Measurements from ENCODE around the gene PALM2AKAP2. TPM values are rescaled to one million over a fixed set of nuclear protein-coding genes. Genes with fewer than 3 reads are reported as not detected.

PALM2AKAP2 gene
- total RNA-seq, 1 donor from 2014 or later = not detected

DNA sequence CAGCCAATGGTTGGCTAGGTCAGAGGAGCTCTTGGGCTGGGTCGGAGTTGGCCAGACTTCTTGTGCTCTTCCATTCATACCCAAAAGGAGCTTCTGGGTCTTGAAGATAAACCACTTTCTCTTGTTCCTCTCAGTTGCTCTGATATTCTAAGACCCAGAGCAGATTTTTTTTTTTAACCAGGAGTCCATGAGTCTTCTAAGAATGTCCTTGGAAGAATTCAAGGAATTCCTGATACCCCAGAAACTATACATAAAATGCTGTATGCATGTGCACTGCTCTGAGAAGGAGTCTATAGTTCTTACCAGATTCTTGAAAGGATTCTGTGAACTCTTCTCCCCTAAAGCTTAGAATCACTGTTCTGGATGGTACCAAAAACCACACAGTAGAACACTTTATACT lies 9.9 kb upstream of the PALM2AKAP2 start:
- no peaks in the 10 kb centered on the region for H3K36me3 Mint-ChIP-seq (ENCODE audit: low read depth)
- no peak for DNase-seq
- H3K9me3 Mint-ChIP-seq = no peaks in the 10 kb centered on the region
- no peak for ATAC-seq (ENCODE audit: low read depth)
- no peaks in the 10 kb centered on the region for H3K4me1 Mint-ChIP-seq
- TF ChIP-seq, protein P1, sequence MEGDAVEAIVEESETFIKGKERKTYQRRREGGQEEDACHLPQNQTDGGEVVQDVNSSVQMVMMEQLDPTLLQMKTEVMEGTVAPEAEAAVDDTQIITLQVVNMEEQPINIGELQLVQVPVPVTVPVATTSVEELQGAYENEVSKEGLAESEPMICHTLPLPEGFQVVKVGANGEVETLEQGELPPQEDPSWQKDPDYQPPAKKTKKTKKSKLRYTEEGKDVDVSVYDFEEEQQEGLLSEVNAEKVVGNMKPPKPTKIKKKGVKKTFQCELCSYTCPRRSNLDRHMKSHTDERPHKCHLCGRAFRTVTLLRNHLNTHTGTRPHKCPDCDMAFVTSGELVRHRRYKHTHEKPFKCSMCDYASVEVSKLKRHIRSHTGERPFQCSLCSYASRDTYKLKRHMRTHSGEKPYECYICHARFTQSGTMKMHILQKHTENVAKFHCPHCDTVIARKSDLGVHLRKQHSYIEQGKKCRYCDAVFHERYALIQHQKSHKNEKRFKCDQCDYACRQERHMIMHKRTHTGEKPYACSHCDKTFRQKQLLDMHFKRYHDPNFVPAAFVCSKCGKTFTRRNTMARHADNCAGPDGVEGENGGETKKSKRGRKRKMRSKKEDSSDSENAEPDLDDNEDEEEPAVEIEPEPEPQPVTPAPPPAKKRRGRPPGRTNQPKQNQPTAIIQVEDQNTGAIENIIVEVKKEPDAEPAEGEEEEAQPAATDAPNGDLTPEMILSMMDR (IDR thresholded peaks at IDR 0.05) = no peak
- no peak overlapping the region for H3K4me3 Mint-ChIP-seq
- CTCF ChIA-PET = no interaction called here
- intact Hi-C loops (cut with micrococcal nuclease) = no loop called here
- POLR2A ChIA-PET = no interaction called here
- H3K27me3 Mint-ChIP-seq = peaks cover 33% of the 10 kb centered on the region
- no peak overlapping the region for H3K27ac Mint-ChIP-seq

DNA sequence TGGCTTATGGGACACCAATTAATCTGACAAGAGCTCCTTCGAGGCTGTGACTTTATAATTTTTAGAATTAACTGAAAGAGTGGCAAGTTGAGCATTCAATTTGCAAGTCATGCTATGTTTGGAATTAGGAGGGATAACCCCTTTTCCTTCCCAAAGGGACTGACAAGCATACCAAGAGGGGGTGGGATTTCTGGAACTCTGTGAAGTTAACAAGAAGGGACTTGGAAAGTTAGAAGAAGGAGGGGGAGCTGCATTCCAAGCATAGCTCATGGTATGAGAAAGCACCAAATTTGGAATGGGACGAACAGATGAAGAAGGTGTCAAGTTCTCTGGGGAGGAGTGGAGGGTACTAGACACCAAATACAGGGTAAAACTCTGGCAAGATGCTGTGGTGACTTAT lies 8.9 kb upstream of the PALM2AKAP2 start:
- Mint-ChIP-seq H3K27me3 (peaks cover 30% of the 10 kb centered on the region), H3K27ac (no peak overlapping the region), H3K4me3 (no peak overlapping the region), H3K36me3 (ENCODE audit: low read depth) (no peaks in the 10 kb centered on the region), H3K4me1 (no peaks in the 10 kb centered on the region), H3K9me3 (no peaks in the 10 kb centered on the region)
- POLR2A ChIA-PET = no interaction called here
- no peak for ATAC-seq (ENCODE audit: low read depth)
- intact Hi-C loops (cut with micrococcal nuclease) = no loop called here
- CTCF ChIA-PET = no interaction called here
- DNase-seq = no peak
- TF ChIP-seq, protein P1 (IDR thresholded peaks at IDR 0.05) = no peak

DNA sequence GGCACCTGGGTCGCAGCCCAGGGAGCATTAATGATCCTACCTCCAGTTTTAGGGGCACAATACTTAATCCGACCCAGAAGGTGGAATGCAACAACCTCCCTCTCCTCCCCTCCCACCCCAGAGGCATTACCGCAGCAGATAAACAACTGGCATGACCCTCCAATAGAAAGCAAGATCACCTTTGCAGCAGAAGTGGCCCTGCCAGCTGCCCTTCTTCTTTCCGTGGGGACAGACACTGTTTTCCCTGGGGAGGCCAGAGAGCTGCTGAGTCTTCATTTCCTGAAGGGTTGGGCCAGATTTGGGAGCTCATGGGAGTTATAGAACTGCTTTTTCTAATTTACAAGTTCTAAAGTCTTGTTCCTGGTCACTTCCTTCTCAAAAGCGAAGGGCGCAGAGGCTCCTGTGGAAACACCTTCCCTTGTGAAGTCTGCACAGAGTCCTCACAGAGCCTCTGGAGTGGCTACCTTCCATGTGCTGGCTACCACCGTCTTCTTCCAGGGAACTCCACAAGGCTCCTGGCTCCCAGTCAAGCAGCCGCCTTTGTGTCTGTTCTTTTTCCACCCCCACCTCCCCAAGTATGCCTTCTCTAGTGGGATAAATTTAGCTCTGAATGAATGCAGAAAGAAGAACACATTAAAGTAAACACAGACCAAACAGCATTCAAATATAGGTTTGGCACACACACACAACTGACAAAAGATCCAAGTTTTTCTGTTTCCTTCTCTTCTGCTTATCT lies 8.0 kb upstream of the PALM2AKAP2 start:
- no peaks in the 10 kb centered on the region for H3K9me3 Mint-ChIP-seq
- no peak overlapping the region for H3K27ac Mint-ChIP-seq
- CTCF ChIA-PET = no interaction called here
- DNase-seq (no peak), ATAC-seq (ENCODE audit: low read depth) (no peak)
- TF ChIP-seq, protein P1 (IDR thresholded peaks at IDR 0.05) = no peak
- intact Hi-C loops (cut with micrococcal nuclease) = no loop called here
- H3K4me1 Mint-ChIP-seq = no peaks in the 10 kb centered on the region
- POLR2A ChIA-PET = no interaction called here
- H3K4me3 Mint-ChIP-seq = no peak overlapping the region
- H3K36me3 Mint-ChIP-seq (ENCODE audit: low read depth) = no peaks in the 10 kb centered on the region
- H3K27me3 Mint-ChIP-seq = peaks cover 28% of the 10 kb centered on the region

DNA sequence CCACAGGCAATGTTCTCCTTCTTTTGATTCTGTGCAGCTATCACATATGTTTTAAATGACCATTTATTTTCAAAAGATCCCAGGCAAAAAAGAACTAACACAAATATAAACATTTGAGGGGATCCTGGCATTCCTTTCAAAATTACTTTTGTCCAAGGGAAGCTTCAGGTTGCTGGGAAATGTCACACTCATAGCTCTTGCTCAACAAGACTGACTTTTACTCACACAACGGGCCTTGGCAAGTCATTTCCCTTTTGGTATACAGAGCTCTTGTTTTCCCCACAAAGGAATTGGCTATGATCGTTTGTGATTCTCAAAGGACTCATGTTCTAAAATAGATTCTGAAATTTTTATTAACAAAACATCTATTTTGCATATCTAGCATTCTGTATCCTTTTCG lies 4.5 kb upstream of the PALM2AKAP2 start:
- intact Hi-C loops (cut with micrococcal nuclease) = no loop called here
- POLR2A ChIA-PET = no interaction called here
- Mint-ChIP-seq H3K4me3 (no peak overlapping the region), H3K36me3 (ENCODE audit: low read depth) (no peaks in the 10 kb centered on the region), H3K4me1 (no peaks in the 10 kb centered on the region), H3K9me3 (no peaks in the 10 kb centered on the region), H3K27ac (no peak overlapping the region), H3K27me3 (peaks cover 24% of the 10 kb centered on the region)
- CTCF ChIA-PET = no interaction called here
- TF ChIP-seq, protein P1 (IDR thresholded peaks at IDR 0.05) = no peak
- DNase-seq = no peak
- no peak for ATAC-seq (ENCODE audit: low read depth)

DNA sequence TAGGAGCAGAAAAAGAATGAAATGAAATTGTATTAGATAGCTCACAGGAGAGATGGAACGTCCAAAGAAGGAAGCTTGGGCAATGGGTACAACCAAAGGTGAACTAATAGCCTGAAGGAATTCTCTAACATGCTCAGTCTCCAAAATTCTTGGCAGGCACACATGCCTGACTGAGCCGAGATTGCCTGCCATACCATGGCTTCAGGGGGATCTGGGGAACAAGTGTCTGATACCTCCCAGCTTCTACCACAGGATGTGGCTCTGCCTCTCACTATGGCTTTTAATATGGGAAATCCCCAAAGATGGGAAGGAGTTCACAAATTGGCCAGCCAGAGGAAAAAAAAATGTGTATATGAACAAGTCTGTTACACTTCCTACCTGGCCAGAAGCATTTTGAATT lies 3.6 kb upstream of the PALM2AKAP2 start:
- peaks cover 26% of the 10 kb centered on the region for H3K27me3 Mint-ChIP-seq
- H3K4me1 Mint-ChIP-seq = no peaks in the 10 kb centered on the region
- ATAC-seq (ENCODE audit: low read depth) = no peak
- TF ChIP-seq, protein P1 (IDR thresholded peaks at IDR 0.05) = no peak
- ChIA-PET POLR2A (no interaction called here), CTCF (no interaction called here)
- H3K36me3 Mint-ChIP-seq (ENCODE audit: low read depth) = no peaks in the 10 kb centered on the region
- no peak overlapping the region for H3K27ac Mint-ChIP-seq
- H3K9me3 Mint-ChIP-seq = no peaks in the 10 kb centered on the region
- no peak for DNase-seq
- intact Hi-C loops (cut with micrococcal nuclease) = no loop called here
- H3K4me3 Mint-ChIP-seq = no peak overlapping the region
